ENCODE data around the gene RIMS1. TPM values are rescaled to one million over a fixed set of nuclear protein-coding genes. Genes with fewer than 3 reads are reported as not detected.

RIMS1 gene
- total RNA-seq, 2 donors from 2014 or later: 3.5 to 5.7 TPM

GRCh38 chr6:72133324-72133723, 247.0 kb downstream of the RIMS1 start:
- no peaks in the 10 kb centered on the region for H3K4me1 ChIP-seq (ENCODE audit: control insufficient read depth in 1 of 2, low read depth in 2 of 2)
- no peaks in the 10 kb centered on the region for H3K27me3 ChIP-seq (replicated peaks; ENCODE audit: insufficient read depth)
- no peak for TF ChIP-seq CTCF (IDR thresholded peaks at IDR 0.05)
- no peak overlapping the region for H3K27ac ChIP-seq
- no peaks in the 10 kb centered on the region for H3K9me3 ChIP-seq
- no peak overlapping the region for H3K4me3 ChIP-seq
- H3K36me3 ChIP-seq: no peaks in the 10 kb centered on the region
- ATAC-seq (ENCODE audit: insufficient number of reproducible peaks, low FRiP score, low read depth) (no peak), DNase-seq (ENCODE audit: low spot score) (no peak)

GRCh38 chr6:72140795-72141194, 254.4 kb downstream of the RIMS1 start:
- no peak for TF ChIP-seq CTCF (IDR thresholded peaks at IDR 0.05)
- Histone ChIP-seq H3K9me3 (no peaks in the 10 kb centered on the region), H3K4me3 (no peak overlapping the region), H3K4me1 (ENCODE audit: control insufficient read depth in 1 of 2, low read depth in 2 of 2) (no peaks in the 10 kb centered on the region), H3K27ac (no peak overlapping the region), H3K36me3 (no peaks in the 10 kb centered on the region), H3K27me3 (replicated peaks; ENCODE audit: insufficient read depth) (no peaks in the 10 kb centered on the region)
- ATAC-seq (ENCODE audit: insufficient number of reproducible peaks, low FRiP score, low read depth) (no peak), DNase-seq (ENCODE audit: low spot score) (no peak)

DNA sequence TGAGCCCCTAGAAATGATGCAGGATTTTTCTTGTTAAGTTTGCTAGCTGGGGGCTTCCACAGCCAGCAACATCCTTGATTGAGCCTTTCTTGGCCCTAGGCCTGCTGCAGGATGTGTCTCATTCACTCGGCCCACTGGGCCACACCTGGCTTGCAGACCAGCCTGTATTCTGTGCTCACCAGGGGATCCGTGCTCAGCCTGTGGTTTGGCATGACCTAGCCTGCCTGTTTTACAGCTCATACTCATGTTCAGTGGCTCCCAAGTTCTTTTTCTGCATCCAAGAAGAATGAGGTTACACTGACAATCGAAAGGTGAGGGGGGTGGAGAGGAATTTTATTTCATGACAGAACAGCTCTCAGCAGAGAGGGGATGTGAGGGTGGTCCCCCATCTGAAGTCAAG, 263.4 kb downstream of the RIMS1 start:
- H3K4me3 ChIP-seq: no peak overlapping the region
- no peaks in the 10 kb centered on the region for H3K9me3 ChIP-seq
- DNase-seq (ENCODE audit: low spot score) (no peak), ATAC-seq (ENCODE audit: insufficient number of reproducible peaks, low FRiP score, low read depth) (no peak)
- no peak overlapping the region for H3K27ac ChIP-seq
- H3K4me1 ChIP-seq (ENCODE audit: control insufficient read depth in 1 of 2, low read depth in 2 of 2): no peaks in the 10 kb centered on the region
- H3K27me3 ChIP-seq (replicated peaks; ENCODE audit: insufficient read depth): no peaks in the 10 kb centered on the region
- no peak for TF ChIP-seq CTCF (IDR thresholded peaks at IDR 0.05)
- H3K36me3 ChIP-seq: no peaks in the 10 kb centered on the region

GRCh38 chr6:72151742-72152141, 265.4 kb downstream of the RIMS1 start:
- Histone ChIP-seq H3K4me3 (no peak overlapping the region), H3K9me3 (no peaks in the 10 kb centered on the region), H3K27ac (no peak overlapping the region), H3K36me3 (no peaks in the 10 kb centered on the region), H3K4me1 (ENCODE audit: control insufficient read depth in 1 of 2, low read depth in 2 of 2) (no peaks in the 10 kb centered on the region), H3K27me3 (replicated peaks; ENCODE audit: insufficient read depth) (no peaks in the 10 kb centered on the region)
- DNase-seq (ENCODE audit: low spot score) (no peak), ATAC-seq (ENCODE audit: insufficient number of reproducible peaks, low FRiP score, low read depth) (no peak)
- TF ChIP-seq CTCF (IDR thresholded peaks at IDR 0.05): no peak

DNA sequence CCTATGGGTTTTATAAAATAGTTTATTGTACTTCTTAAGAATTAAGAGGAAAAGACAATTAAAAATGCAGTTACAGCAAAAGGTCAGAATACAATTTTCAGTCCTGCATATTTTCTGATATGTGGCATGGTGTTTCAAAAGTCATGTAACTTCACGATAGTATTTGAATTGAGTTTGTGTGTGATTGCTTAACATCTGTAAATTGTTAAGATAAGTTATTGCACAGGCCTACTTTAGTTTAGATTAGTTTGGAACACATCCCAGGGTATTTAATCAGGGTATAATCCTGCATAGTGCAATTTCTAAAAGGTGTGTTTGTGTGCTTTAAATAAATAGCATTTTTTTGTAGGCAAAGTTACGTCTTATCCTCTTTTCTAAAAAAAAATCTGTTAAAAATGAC, 289.6 kb downstream of the RIMS1 start:
- H3K27ac ChIP-seq: no peak overlapping the region
- no peak for TF ChIP-seq CTCF (IDR thresholded peaks at IDR 0.05)
- H3K27me3 ChIP-seq (replicated peaks; ENCODE audit: insufficient read depth): no peaks in the 10 kb centered on the region
- DNase-seq (ENCODE audit: low spot score): no peak
- no peaks in the 10 kb centered on the region for H3K36me3 ChIP-seq
- ATAC-seq (ENCODE audit: insufficient number of reproducible peaks, low FRiP score, low read depth): no peak
- no peak overlapping the region for H3K4me3 ChIP-seq
- H3K9me3 ChIP-seq: no peaks in the 10 kb centered on the region
- no peaks in the 10 kb centered on the region for H3K4me1 ChIP-seq (ENCODE audit: control insufficient read depth in 1 of 2, low read depth in 2 of 2)
